ENCODE measurements around the gene GEMIN8.

DNA sequence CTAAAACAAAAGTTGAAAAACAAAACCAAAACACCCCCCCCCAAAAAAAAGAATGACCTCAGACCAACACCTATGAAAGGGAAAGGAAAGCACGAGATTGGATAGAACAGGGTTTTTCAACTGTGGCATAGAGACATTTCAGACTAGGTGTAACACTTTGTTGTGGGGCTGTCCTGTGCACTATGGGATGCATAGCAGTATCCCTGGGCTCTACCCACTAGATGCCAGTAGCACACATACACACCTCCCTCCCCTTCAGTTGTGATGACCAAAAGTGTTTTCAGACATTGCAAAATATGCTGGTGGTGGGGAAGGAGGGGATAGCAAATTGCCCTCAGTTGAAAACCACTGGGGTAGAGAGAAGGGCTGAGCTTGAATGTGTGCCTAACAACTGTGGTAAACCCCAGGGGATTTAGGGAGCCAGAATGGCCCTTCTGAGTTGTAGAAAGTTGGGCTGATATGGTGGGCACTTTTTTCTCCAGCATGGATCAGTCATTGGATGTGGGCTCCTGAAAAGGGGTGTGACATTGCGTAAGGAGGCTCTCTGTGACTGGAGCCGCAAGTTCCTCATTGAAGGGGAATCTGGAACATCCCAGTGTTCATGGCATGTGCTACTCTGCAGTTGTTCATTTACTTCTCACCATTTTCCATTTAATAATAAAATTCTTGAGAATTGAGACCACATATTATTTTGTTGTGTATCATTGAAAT lies 8.8 kb upstream of the GEMIN8 start:
- TF ChIP-seq CTCF (IDR thresholded peaks at IDR 0.05 in 8 of 11, conservative IDR thresholded peaks at IDR 0.05 in 3 of 11) (no peak), POLR2AphosphoS5 (IDR thresholded peaks at IDR 0.05) (no peak)
